Stomach (tissue), 8 donors: ENCODE measurements around the gene EFHD1. TPM values are rescaled to one million over a fixed set of nuclear protein-coding genes. Genes with fewer than 3 reads are reported as not detected.

Source experiments
- polyA plus RNA-seq, 3 donors: library from polyadenylated mRNA; stranded (reverse); fragments of 200-250 nt; gene quantifications; one replicate each; pipeline ENCODE4 v1.2.3, GENCODE V29; 2013
- small RNA-seq, 4 donors: library from RNA; depleted of rRNA; stranded (forward); fragments of <200 nt; gene quantifications; one replicate each; pipeline ENCODE3, GENCODE V24; 2016
- total RNA-seq, 5 donors: library from RNA; depleted of rRNA; stranded (reverse); fragments of >200 nt; gene quantifications; one replicate each; pipeline versions ENCODE4 v1.1.0 to v1.2.3, GENCODE V29; 2014 to 2016
- donor health status: healthy with polysubstance abuse.
- donor health status: Bipolar disorder and iron deficiency.
- donor health status: healthy.

The EFHD1 gene
- total and polyA plus RNA-seq, 8 donors = 2.8 to 49.1 (median 7.4) TPM; not detected in 1

Small RNA genes lying within 50 kb of the gene (small RNA-seq; reads per million reads assigned to genes)
- 0 reads per million in 4 donors for gene RN7SL359P

Other genes starting within 250 kb of the EFHD1 start
- not detected for gene ALPG, start 226.8 kb upstream of the EFHD1 start, total RNA-seq
- not detected for gene ALPG, start 226.8 kb upstream of the EFHD1 start, polyA plus RNA-seq
- 10 to 100 TPM in 1 of 5 donors, 1 to 10 TPM in 1, not detected in 3; 1.4 to 12.3 TPM for gene ALPI, start 177.5 kb upstream of the EFHD1 start, total RNA-seq
- gene ALPI, start 177.5 kb upstream of the EFHD1 start, polyA plus RNA-seq = not detected
- 1 to 10 TPM in 1 of 5 donors, not detected in 4; 1.1 TPM for gene ECEL1, start 145.8 kb upstream of the EFHD1 start, total RNA-seq
- gene ECEL1, start 145.8 kb upstream of the EFHD1 start, polyA plus RNA-seq = under 1 TPM in 1 of 3 donors, not detected in 2; 0.35 TPM
- not detected for gene PRSS56, start 113.2 kb upstream of the EFHD1 start, total RNA-seq
- gene PRSS56, start 113.2 kb upstream of the EFHD1 start, polyA plus RNA-seq = not detected
- not detected for gene CHRND, start 107.4 kb upstream of the EFHD1 start, total RNA-seq
- not detected for gene CHRND, start 107.4 kb upstream of the EFHD1 start, polyA plus RNA-seq
- not detected for gene CHRNG, start 93.9 kb upstream of the EFHD1 start, total RNA-seq
- not detected for gene CHRNG, start 93.9 kb upstream of the EFHD1 start, polyA plus RNA-seq
- 10 to 100 TPM in 2 of 5 donors, 1 to 10 TPM in 3; 1.2 to 14.5 (median 7.2) TPM for gene TIGD1, start 83.0 kb upstream of the EFHD1 start, total RNA-seq
- gene TIGD1, start 83.0 kb upstream of the EFHD1 start, polyA plus RNA-seq = 1 to 10 TPM; 1.8 to 5.3 (median 4.8) TPM
- 10 to 100 TPM in 4 of 5 donors, 1 to 10 TPM in 1; 2.3 to 45.2 (median 28.6) TPM for gene EIF4E2, start 82.9 kb upstream of the EFHD1 start, total RNA-seq
- 10 to 100 TPM; 54.7 to 79.3 (median 69.2) TPM for gene EIF4E2, start 82.9 kb upstream of the EFHD1 start, polyA plus RNA-seq
- 100 to 1,000 TPM in 2 of 5 donors, 10 to 100 TPM in 3; 68.4 to 158 (median 87.4) TPM for gene GIGYF2, start 63.7 kb downstream of the EFHD1 start, total RNA-seq
- gene GIGYF2, start 63.7 kb downstream of the EFHD1 start, polyA plus RNA-seq = 10 to 100 TPM in 1 of 3 donors, 1 to 10 TPM in 2; 7.1 to 17.0 (median 9.5) TPM
- gene KCNJ13, start 143.0 kb downstream of the EFHD1 start, total RNA-seq = 1 to 10 TPM in 2 of 5 donors, under 1 TPM in 1, not detected in 2; 0.18 to 2.9 (median 1.8) TPM
- gene KCNJ13, start 143.0 kb downstream of the EFHD1 start, polyA plus RNA-seq = 1 to 10 TPM in 1 of 3 donors, under 1 TPM in 2; 0.30 to 1.2 (median 0.50) TPM
- 10 to 100 TPM in 2 of 5 donors, 1 to 10 TPM in 1, under 1 TPM in 1, not detected in 1; 0.55 to 23.8 (median 7.1) TPM for gene SNORC, start 236.7 kb downstream of the EFHD1 start, total RNA-seq
- 1 to 10 TPM; 2.1 to 7.5 (median 6.3) TPM for gene SNORC, start 236.7 kb downstream of the EFHD1 start, polyA plus RNA-seq